Suprapubic skin (tissue), 4 donors: Measurements from ENCODE around the gene NCLN. TPM values are rescaled to one million over a fixed set of nuclear protein-coding genes. Genes with fewer than 3 reads are reported as not detected.
"Not testable (repeated sequence)": the region's sequence is repeated elsewhere in the genome, so short reads cannot be mapped to it uniquely, and the experiment has no call there.

Source experiments
- DNase-seq, 2 donors: peaks; one replicate each; pipeline ENCODE4 v3.0.0-alpha.2; 2019; ENCODE audit warnings: low spot score in 2 of 2
- H3K27ac ChIP-seq: fragments of 200-600 bp; sonication (generic); one replicate; pipeline ENCODE4 v1.5.1; 2019
- H3K27me3 ChIP-seq: fragments of 200-600 bp; sonication (generic); one replicate; pipeline ENCODE4 v1.5.1; 2019
- H3K36me3 ChIP-seq: fragments of 200-600 bp; sonication (generic); one replicate; pipeline ENCODE4 v1.5.1; 2019
- H3K4me1 ChIP-seq: fragments of 200-600 bp; sonication (generic); one replicate; pipeline ENCODE4 v1.5.1; 2019
- H3K4me3 ChIP-seq: fragments of 200-600 bp; sonication (generic); one replicate; pipeline ENCODE4 v1.5.1; 2019; ENCODE audit warnings: mild to moderate bottlenecking
- H3K9me3 ChIP-seq: fragments of 200-600 bp; sonication (generic); one replicate; pipeline ENCODE4 v1.5.1; 2019
- CTCF ChIP-seq, 2 donors: fragments of 200-600 bp in 1 of 2; fragments of 450-650 bp in 1 of 2; sonication (generic) in 1 of 2; IDR thresholded peaks; one replicate each; pipeline ENCODE4 v1.5.1; 2016 to 2019; ENCODE audit warnings: antibody characterized with exemption in 2 of 2, mild to moderate bottlenecking in 1 of 2, moderate library complexity in 1 of 2
- EP300 ChIP-seq: sonication (generic); formaldehyde crosslinking; IDR thresholded peaks from one replicate; pipeline ENCODE4 v1.6.1; 2017; ENCODE audit warnings: antibody characterized with exemption
- POLR2A ChIP-seq, 2 donors: fragments of 450-650 bp; IDR thresholded peaks; one replicate each; pipeline ENCODE4 v1.6.1; 2017; ENCODE audit warnings: antibody characterized with exemption in 2 of 2, mild to moderate bottlenecking in 2 of 2, moderate library complexity in 2 of 2
- POLR2AphosphoS5 ChIP-seq, 3 donors: sonication (generic); formaldehyde crosslinking; IDR thresholded peaks; one replicate each; pipeline ENCODE4 v1.6.1; 2017; ENCODE audit warnings: antibody characterized with exemption in 3 of 3
- WGBS: methylation state at CpG from one replicate; pipeline ENCODE4 v1.1.5; 2018; 5-methylcytosine and 5-hydroxymethylcytosine counted together
- total RNA-seq, 4 donors: library from RNA; depleted of rRNA; stranded (reverse); fragments of >200 nt; gene quantifications; one replicate each; pipeline ENCODE4 v1.1.0, GENCODE V29; 2016

The NCLN gene
- total RNA-seq, 4 donors from 2014 or later = 31.1 to 66.7 (median 35.0) TPM

GRCh38 chr19:3220576-3220975 is 34.8 kb downstream of the NCLN start:
- Histone ChIP-seq H3K27ac (no peak overlapping the region), H3K4me1 (peaks cover 8% of the 10 kb centered on the region), H3K4me3 (no peak overlapping the region), H3K27me3 (peaks cover 41% of the 10 kb centered on the region), H3K9me3 (no peaks in the 10 kb centered on the region), H3K36me3 (no peaks in the 10 kb centered on the region)
- WGBS = 71% methylated on average over 12 of the region's 12 CpGs
- no peak for TF ChIP-seq POLR2AphosphoS5 (IDR thresholded peaks at IDR 0.05)
- TF ChIP-seq POLR2A (IDR thresholded peaks at IDR 0.05) = no peak
- TF ChIP-seq EP300 = no peak
- no peak for TF ChIP-seq CTCF (IDR thresholded peaks at IDR 0.05)
- DNase-seq = no peak

- H3K27me3 ChIP-seq = peaks cover 51% of the 10 kb centered on the region
- not testable (repeated sequence) for H3K27ac ChIP-seq, H3K36me3 ChIP-seq, H3K4me3 ChIP-seq, DNase-seq, H3K9me3 ChIP-seq, H3K4me1 ChIP-seq
- WGBS = 72% methylated on average over 5 of the region's 5 CpGs
Measured at GRCh38 chr19:3221576-3221975, 35.8 kb downstream of the NCLN start.

- TF ChIP-seq CTCF (IDR thresholded peaks at IDR 0.05) (no peak), POLR2AphosphoS5 (IDR thresholded peaks at IDR 0.05) (no peak), EP300 (no peak), POLR2A (IDR thresholded peaks at IDR 0.05) (no peak)
- peaks cover 8% of the 10 kb centered on the region for H3K4me1 ChIP-seq
- H3K27ac ChIP-seq = no peak overlapping the region
- H3K9me3 ChIP-seq = no peaks in the 10 kb centered on the region
- no peaks in the 10 kb centered on the region for H3K36me3 ChIP-seq
- no peak overlapping the region for H3K4me3 ChIP-seq
- no peak for DNase-seq
- H3K27me3 ChIP-seq = peaks cover 62% of the 10 kb centered on the region
- 78% methylated on average over 5 of the region's 5 CpGs for WGBS
Measured at GRCh38 chr19:3222709-3223108, 37.0 kb downstream of the NCLN start.

GRCh38 chr19:3224346-3225168 is 38.8 kb downstream of the NCLN start, which contains the start of gene CELF5:
CELF5 (plus strand) TSS chr19:3224661; CDS start chr19:3224740, 79 bp downstream.
- no peak for TF ChIP-seq EP300
- TF ChIP-seq CTCF (IDR thresholded peaks at IDR 0.05) = peak; percentile 40 to 74
- no peak for TF ChIP-seq POLR2A (IDR thresholded peaks at IDR 0.05)
- TF ChIP-seq POLR2AphosphoS5 (IDR thresholded peaks at IDR 0.05) = no peak
- Histone ChIP-seq H3K4me1 (peaks cover 8% of the 10 kb centered on the region), H3K27ac (no peak within 1 kb of the TSS), H3K9me3 (no peaks in the 10 kb centered on the region), H3K27me3 (peaks cover 79% of the 10 kb centered on the region), H3K36me3 (no peaks in the 10 kb centered on the region), H3K4me3 (peak within 1 kb of the TSS; percentile 34)
- 8% methylated on average over 19 of the region's 94 CpGs for WGBS
- no peak for DNase-seq

- H3K27me3 ChIP-seq = peaks cover 84% of the 10 kb centered on the region
- no peaks in the 10 kb centered on the region for H3K9me3 ChIP-seq
- no peaks in the 10 kb centered on the region for H3K36me3 ChIP-seq
- peaks cover 8% of the 10 kb centered on the region for H3K4me1 ChIP-seq
- TF ChIP-seq POLR2A (IDR thresholded peaks at IDR 0.05) (no peak), EP300 (no peak), POLR2AphosphoS5 (IDR thresholded peaks at IDR 0.05) (no peak), CTCF (IDR thresholded peaks at IDR 0.05) (no peak)
- no peak overlapping the region for H3K27ac ChIP-seq
- DNase-seq = no peak
- WGBS = 0% methylated on average over 5 of the region's 9 CpGs
- H3K4me3 ChIP-seq = no peak overlapping the region
Measured at GRCh38 chr19:3225169-3225485, 39.4 kb downstream of the NCLN start.
